GM12891 (cell line): Measurements from ENCODE around the gene ASF1A.

ENCODE experiments used
- PAX5 ChIP-seq: IDR thresholded peaks from 2 replicates; pipeline ENCODE4 v1.6.1; 2011; ENCODE audit warnings: low read length, moderate library complexity, mild to moderate bottlenecking; ENCODE audit not compliant: insufficient read depth, severe bottlenecking
- POLR2A ChIP-seq: IDR thresholded peaks from 2 replicates; pipeline ENCODE4 v1.6.1; 2011; ENCODE audit warnings: low read depth, low read length, control low read depth
- POLR2AphosphoS5 ChIP-seq: IDR thresholded peaks from 2 replicates; pipeline ENCODE4 v1.6.1; 2011; ENCODE audit warnings: low read depth, low read length, control low read depth
- POU2F2 ChIP-seq: IDR thresholded peaks from 2 replicates; pipeline ENCODE4 v1.6.1; 2011; ENCODE audit warnings: low read depth, mild to moderate bottlenecking, control low read depth, low read length, moderate library complexity
- SPI1 ChIP-seq: IDR thresholded peaks from 2 replicates; pipeline ENCODE4 v1.6.1; 2011; ENCODE audit warnings: low read depth, low read length, control low read depth
- TAF1 ChIP-seq: IDR thresholded peaks from 2 replicates; pipeline ENCODE4 v1.6.1; 2011; ENCODE audit warnings: low read depth, low read length, control low read depth

DNA sequence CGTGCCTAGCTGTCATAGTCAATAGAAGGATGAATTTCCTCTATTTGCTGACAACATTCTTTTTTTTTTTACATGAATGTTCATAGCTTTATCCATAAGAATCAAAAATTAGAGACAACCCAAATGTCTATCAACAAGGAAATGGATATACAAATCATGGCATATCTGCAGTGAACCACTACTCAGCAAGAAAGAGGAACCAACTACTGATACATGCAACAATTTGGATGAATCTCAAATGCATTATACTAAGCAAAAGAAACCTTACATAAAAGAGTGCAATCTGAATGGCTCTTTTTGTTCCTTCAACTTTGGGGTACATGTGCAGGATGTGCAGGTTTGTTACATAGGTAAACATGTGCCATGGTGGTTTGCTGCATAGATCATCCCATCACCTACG is 58.7 kb downstream of the ASF1A start:
- no peak for TF ChIP-seq POLR2A
- no peak for TF ChIP-seq TAF1
- no peak for TF ChIP-seq POLR2AphosphoS5
- TF ChIP-seq SPI1, result no peak
- TF ChIP-seq POU2F2, result no peak
- no peak for TF ChIP-seq PAX5
